CD8-positive, alpha-beta memory T cell (primary cell): ENCODE results near the gene ERMP1. TPM values are rescaled to one million over a fixed set of nuclear protein-coding genes. Genes with fewer than 3 reads are reported as not detected.

Experiments
- CTCF ChIA-PET: fragments of 350-600 bp; sonication (Branson Sonifier 250); formaldehyde crosslinking; loops from one replicate; lab custom pipeline; 2021; ENCODE audit warnings: antibody characterized with exemption; lab: Charles Lee
- POLR2A ChIA-PET: fragments of 350-600 bp; sonication (Branson Sonifier 250); formaldehyde crosslinking; loops from one replicate; lab custom pipeline; 2021; ENCODE audit warnings: antibody characterized with exemption; lab: Charles Lee
- DNase-seq, 5 donors: peaks; one replicate each; pipeline versions ENCODE4 v3.0.0 to v3.0.0-alpha.2; 2020 to 2022; ENCODE audit warnings: mixed read lengths in 1 of 5
- H3K27ac ChIP-seq: one replicate; pipeline ENCODE4 v1.7.0; 2013; ENCODE audit warnings: low read depth, mild to moderate bottlenecking, low read length, moderate library complexity
- H3K27me3 ChIP-seq: 2 replicates; pipeline ENCODE4 v1.7.0; 2013; ENCODE audit warnings: low read length, mild to moderate bottlenecking; ENCODE audit not compliant: insufficient read depth, poor library complexity, severe bottlenecking
- H3K36me3 ChIP-seq: 2 replicates; pipeline ENCODE4 v1.7.0; 2013; ENCODE audit warnings: mild to moderate bottlenecking, low read length, moderate library complexity; ENCODE audit not compliant: insufficient read depth
- H3K4me1 ChIP-seq: 2 replicates; pipeline ENCODE4 v1.7.0; 2013; ENCODE audit warnings: mild to moderate bottlenecking, low read length, moderate library complexity; ENCODE audit not compliant: insufficient read depth
- H3K4me3 ChIP-seq: 2 replicates; pipeline ENCODE4 v1.7.0; 2013; ENCODE audit warnings: mild to moderate bottlenecking, low read length
- H3K9me3 ChIP-seq: 2 replicates; pipeline ENCODE4 v1.7.0; 2013; ENCODE audit warnings: mild to moderate bottlenecking, low read length
- H3K27ac Mint-ChIP-seq, 8 donors: one replicate each; pipeline ENCODE4 v1.8.0; 2020 to 2021; ENCODE audit warnings: mixed read lengths in 8 of 8, mild to moderate bottlenecking in 6 of 8, inconsistent platforms in 3 of 8, moderate library complexity in 3 of 8
- H3K27me3 Mint-ChIP-seq, 2 donors: one replicate each; pipeline ENCODE4 v1.8.0; 2020 to 2021; ENCODE audit warnings: mixed read lengths in 2 of 2, mild to moderate bottlenecking in 1 of 2, moderate library complexity in 1 of 2
- H3K36me3 Mint-ChIP-seq, 3 donors: one replicate each; pipeline ENCODE4 v1.8.0; 2020 to 2021; ENCODE audit warnings: mixed read lengths in 3 of 3, inconsistent platforms in 1 of 3, mild to moderate bottlenecking in 1 of 3
- H3K4me1 Mint-ChIP-seq, 3 donors: one replicate each; pipeline ENCODE4 v1.8.0; 2020 to 2021; ENCODE audit warnings: mixed read lengths in 3 of 3, inconsistent platforms in 1 of 3, mild to moderate bottlenecking in 1 of 3
- H3K4me3 Mint-ChIP-seq, 7 donors: one replicate each; pipeline ENCODE4 v1.8.0; 2020 to 2021; ENCODE audit warnings: mixed read lengths in 7 of 7, mild to moderate bottlenecking in 6 of 7, moderate library complexity in 4 of 7, inconsistent platforms in 2 of 7
- H3K9me3 Mint-ChIP-seq, 5 donors: one replicate each; pipeline ENCODE4 v1.8.0; 2020 to 2022; ENCODE audit warnings: mixed read lengths in 5 of 5, mild to moderate bottlenecking in 3 of 5, moderate library complexity in 2 of 5, inconsistent platforms in 1 of 5
- polyA plus RNA-seq: library from polyadenylated mRNA; unstranded; fragments of 300-500 nt; fragmentation: Illumina TruSeq; gene quantifications from one replicate; pipeline ENCODE4 v1.2.3, GENCODE V29; 2021
- total RNA-seq, 2 experiments: library from RNA; stranded (reverse); gene quantifications; one replicate each; pipeline ENCODE4 v1.2.3, GENCODE V29; 2021

The ERMP1 gene
- total and polyA plus RNA-seq, 3 experiments from 2014 or later = 8.6 to 17.2 (median 10.0) TPM

- no peaks in the 10 kb centered on the region for H3K27me3 Mint-ChIP-seq
- H3K27ac ChIP-seq = no peak overlapping the region
- H3K4me3 Mint-ChIP-seq = no peak overlapping the region
- H3K4me3 ChIP-seq = no peak overlapping the region
- no peaks in the 10 kb centered on the region for H3K9me3 Mint-ChIP-seq
- peaks cover 2 to 11% (median 10%) of the 10 kb centered on the region in 3 donors for H3K4me1 Mint-ChIP-seq
- H3K4me1 ChIP-seq = no peaks in the 10 kb centered on the region
- ChIA-PET CTCF (no interaction called here), POLR2A (no interaction called here)
- DNase-seq = no peak
- no peaks in the 10 kb centered on the region for H3K36me3 ChIP-seq
- H3K27ac Mint-ChIP-seq = peak overlapping the region in 1 of 8 donors; percentile 33
- H3K36me3 Mint-ChIP-seq = peaks cover 3 to 7% (median 4%) of the 10 kb centered on the region in 3 donors
- no peaks in the 10 kb centered on the region for H3K27me3 ChIP-seq
- no peaks in the 10 kb centered on the region for H3K9me3 ChIP-seq
These were observed 33.4 kb upstream of the ERMP1 start for GRCh38 chr9:5866272-5866671.

- H3K27me3 Mint-ChIP-seq = no peaks in the 10 kb centered on the region
- no peak overlapping the region for H3K4me3 ChIP-seq
- no peaks in the 10 kb centered on the region for H3K9me3 Mint-ChIP-seq
- no peaks in the 10 kb centered on the region for H3K27me3 ChIP-seq
- ChIA-PET CTCF (interaction anchor here (1.3 kb wide), 1 partner anchor 31 kb away, joined by 3 read pairs; the partner anchor contains the start of gene ERMP1), POLR2A (no interaction called here)
- no peaks in the 10 kb centered on the region for H3K4me1 ChIP-seq
- no peaks in the 10 kb centered on the region for H3K9me3 ChIP-seq
- H3K36me3 Mint-ChIP-seq = peaks cover 1 to 8% (median 8%) of the 10 kb centered on the region in 3 donors
- H3K4me3 Mint-ChIP-seq = no peak overlapping the region
- no peak overlapping the region for H3K27ac ChIP-seq
- H3K36me3 ChIP-seq = no peaks in the 10 kb centered on the region
- no peak for DNase-seq
- H3K4me1 Mint-ChIP-seq = peaks cover 0 to 4% (median 2%) of the 10 kb centered on the region in 3 donors
- no peak overlapping the region for H3K27ac Mint-ChIP-seq
These were observed 31.5 kb upstream of the ERMP1 start for GRCh38 chr9:5864446-5864845.

GRCh38 chr9:5863092-5863746 is 30.3 kb upstream of the ERMP1 start:
- Histone ChIP-seq H3K27me3 (no peaks in the 10 kb centered on the region), H3K4me1 (no peaks in the 10 kb centered on the region), H3K27ac (no peak overlapping the region), H3K4me3 (no peak overlapping the region), H3K9me3 (no peaks in the 10 kb centered on the region), H3K36me3 (no peaks in the 10 kb centered on the region)
- ChIA-PET POLR2A (no interaction called here), CTCF (interaction anchor here (0.6 to 1.4 kb wide), 3 partner anchors 8 to 30 kb away, joined by 3 to 4 read pairs (median 3); partner anchors contain the start of gene ERMP1)
- DNase-seq = no peak
- Mint-ChIP-seq H3K27ac (no peak overlapping the region), H3K9me3 (no peaks in the 10 kb centered on the region), H3K4me3 (no peak overlapping the region), H3K36me3 (peaks cover 1 to 12% (median 10%) of the 10 kb centered on the region in 3 donors), H3K4me1 (no peaks in the 10 kb centered on the region), H3K27me3 (no peaks in the 10 kb centered on the region)

- H3K27ac Mint-ChIP-seq = no peak overlapping the region
- CTCF ChIA-PET = no interaction called here
- no peaks in the 10 kb centered on the region for H3K27me3 ChIP-seq
- H3K4me1 ChIP-seq = no peaks in the 10 kb centered on the region
- peaks cover 0 to under 1% (median 0%) of the 10 kb centered on the region in 5 donors for H3K9me3 Mint-ChIP-seq
- H3K36me3 ChIP-seq = no peaks in the 10 kb centered on the region
- POLR2A ChIA-PET = no interaction called here
- peaks cover 3 to 6% (median 4%) of the 10 kb centered on the region in 3 donors for H3K4me1 Mint-ChIP-seq
- DNase-seq = no peak
- H3K27ac ChIP-seq = no peak overlapping the region
- no peak overlapping the region for H3K4me3 Mint-ChIP-seq
- no peaks in the 10 kb centered on the region for H3K9me3 ChIP-seq
- no peaks in the 10 kb centered on the region for H3K27me3 Mint-ChIP-seq
- no peak overlapping the region for H3K4me3 ChIP-seq
- H3K36me3 Mint-ChIP-seq = peaks cover 2 to 19% (median 12%) of the 10 kb centered on the region in 3 donors
These were observed 25.9 kb upstream of the ERMP1 start for GRCh38 chr9:5858833-5859232.

- Histone ChIP-seq H3K27ac (no peak overlapping the region), H3K36me3 (no peaks in the 10 kb centered on the region), H3K4me3 (no peak overlapping the region), H3K4me1 (no peaks in the 10 kb centered on the region), H3K9me3 (no peaks in the 10 kb centered on the region), H3K27me3 (no peaks in the 10 kb centered on the region)
- Mint-ChIP-seq H3K27me3 (no peaks in the 10 kb centered on the region), H3K4me3 (no peak overlapping the region), H3K36me3 (peaks cover 2 to 19% (median 14%) of the 10 kb centered on the region in 3 donors), H3K9me3 (peaks cover 0 to 3% (median 0%) of the 10 kb centered on the region in 5 donors), H3K27ac (no peak overlapping the region), H3K4me1 (peaks cover 12 to 15% (median 13%) of the 10 kb centered on the region in 3 donors)
- DNase-seq = no peak
- ChIA-PET CTCF (no interaction called here), POLR2A (no interaction called here)
These were observed 25.0 kb upstream of the ERMP1 start for GRCh38 chr9:5857928-5858327.

GRCh38 chr9:5854063-5854790 is 21.3 kb upstream of the ERMP1 start:
- H3K36me3 Mint-ChIP-seq = peaks cover 2 to 10% (median 5%) of the 10 kb centered on the region in 3 donors
- ChIA-PET CTCF (interaction anchor here (0.6 to 3.0 kb wide), 5 partner anchors 9 to 1868 kb away, joined by 3 to 9 read pairs (median 6); partner anchors contain the start of gene ERMP1), POLR2A (no interaction called here)
- H3K36me3 ChIP-seq = no peaks in the 10 kb centered on the region
- no peaks in the 10 kb centered on the region for H3K27me3 ChIP-seq
- no peak overlapping the region for H3K4me3 ChIP-seq
- H3K9me3 Mint-ChIP-seq = peaks cover 0 to 3% (median 0%) of the 10 kb centered on the region in 5 donors
- H3K27me3 Mint-ChIP-seq = no peaks in the 10 kb centered on the region
- H3K4me1 ChIP-seq = peaks cover 19% of the 10 kb centered on the region
- no peak overlapping the region for H3K27ac ChIP-seq
- DNase-seq = no peak
- no peaks in the 10 kb centered on the region for H3K9me3 ChIP-seq
- peaks cover 33 to 44% (median 42%) of the 10 kb centered on the region in 3 donors for H3K4me1 Mint-ChIP-seq
- H3K4me3 Mint-ChIP-seq = no peak overlapping the region
- peak overlapping the region in 5 of 8 donors; percentile 8 to 76 (median 60) for H3K27ac Mint-ChIP-seq

- H3K27ac ChIP-seq = no peak overlapping the region
- no peaks in the 10 kb centered on the region for H3K36me3 ChIP-seq
- H3K4me3 Mint-ChIP-seq = peak overlapping the region in 1 of 7 donors; percentile 28
- peak overlapping the region in 6 of 8 donors; percentile 6 to 92 (median 61) for H3K27ac Mint-ChIP-seq
- no peaks in the 10 kb centered on the region for H3K9me3 ChIP-seq
- peaks cover 0 to 3% (median 0%) of the 10 kb centered on the region in 5 donors for H3K9me3 Mint-ChIP-seq
- H3K4me1 ChIP-seq = peaks cover 19% of the 10 kb centered on the region
- peaks cover 33 to 45% (median 44%) of the 10 kb centered on the region in 3 donors for H3K4me1 Mint-ChIP-seq
- no peaks in the 10 kb centered on the region for H3K27me3 Mint-ChIP-seq
- H3K27me3 ChIP-seq = no peaks in the 10 kb centered on the region
- POLR2A ChIA-PET = no interaction called here
- DNase-seq = no peak
- peaks cover 2 to 7% (median 5%) of the 10 kb centered on the region in 3 donors for H3K36me3 Mint-ChIP-seq
- CTCF ChIA-PET = interaction anchor here (1.3 to 3.0 kb wide), 3 partner anchors 11 to 33 kb away, joined by 6 to 9 read pairs (median 7); partner anchors contain the start of gene ERMP1
- H3K4me3 ChIP-seq = no peak overlapping the region
These were observed 20.7 kb upstream of the ERMP1 start for GRCh38 chr9:5853617-5854016.
